Common myeloid progenitor, CD34-positive (primary cell): Measurements from ENCODE around the gene MEI1. TPM values are rescaled to one million over a fixed set of nuclear protein-coding genes. Genes with fewer than 3 reads are reported as not detected.

ENCODE experiments used
- CTCF ChIA-PET: fragments of 350-600 bp; sonication (Branson Sonifier 250); formaldehyde crosslinking; loops from one replicate; lab custom pipeline; 2021; ENCODE audit warnings: antibody characterized with exemption; lab: Charles Lee
- POLR2A ChIA-PET: fragments of 350-600 bp; sonication (Branson Sonifier 250); formaldehyde crosslinking; loops from one replicate; lab custom pipeline; 2021; ENCODE audit warnings: antibody characterized with exemption; lab: Charles Lee
- DNase-seq, 3 donors: peaks; one replicate each; pipeline versions ENCODE4 v3.0.0 to v3.0.0-alpha.2; 2013
- H3K27ac ChIP-seq, 2 experiments: 1 replicate in 1 of 2; 2 replicates in 1 of 2; pipeline ENCODE4 v1.7.0; 2013; ENCODE audit warnings: inconsistent platforms in 2 of 2, low read length in 2 of 2, mild to moderate bottlenecking in 2 of 2, low read depth in 1 of 2, moderate library complexity in 1 of 2; ENCODE audit not compliant: severe bottlenecking in 2 of 2, insufficient read depth in 1 of 2, poor library complexity in 1 of 2
- H3K27me3 ChIP-seq, 5 experiments: replicated peaks in 2 of 5; 1 replicate in 3 of 5; 2 replicates in 2 of 5; pipeline versions ENCODE4 v1.6.1 to v1.7.0; 2013; ENCODE audit warnings: low read length in 4 of 5, mild to moderate bottlenecking in 2 of 5, moderate library complexity in 2 of 5, inconsistent platforms in 1 of 5; ENCODE audit not compliant: insufficient read depth in 5 of 5, control insufficient read depth in 4 of 5
- H3K36me3 ChIP-seq, 4 experiments: 1 replicate in 2 of 4; 2 replicates in 2 of 4; pipeline versions ENCODE4 v1.6.1 to v1.7.0; 2013; ENCODE audit warnings: low read length in 3 of 4, control low read depth in 1 of 4, mild to moderate bottlenecking in 1 of 4; ENCODE audit not compliant: control insufficient read depth in 4 of 4, insufficient read depth in 4 of 4
- H3K4me1 ChIP-seq, 4 experiments: 1 replicate in 3 of 4; 2 replicates in 1 of 4; pipeline versions ENCODE4 v1.6.1 to v1.7.1; 2013; ENCODE audit warnings: low read length in 3 of 4, mild to moderate bottlenecking in 3 of 4, control low read depth in 1 of 4, inconsistent platforms in 1 of 4, moderate library complexity in 1 of 4; ENCODE audit not compliant: control insufficient read depth in 4 of 4, insufficient read depth in 4 of 4; ENCODE audit errors: control extremely low read depth in 1 of 4
- H3K4me3 ChIP-seq, 7 experiments: 1 replicate in 4 of 7; 2 replicates in 3 of 7; pipeline versions ENCODE4 v1.5.1 to v1.7.0; 2013; ENCODE audit warnings: mild to moderate bottlenecking in 7 of 7, low read length in 6 of 7, moderate library complexity in 6 of 7, inconsistent platforms in 2 of 7, low read depth in 2 of 7, control low read depth in 1 of 7; ENCODE audit not compliant: insufficient read depth in 4 of 7, control insufficient read depth in 1 of 7; ENCODE audit errors: extremely low read depth in 1 of 7
- H3K9me3 ChIP-seq, 5 experiments: 1 replicate in 4 of 5; 2 replicates in 1 of 5; pipeline versions ENCODE4 v1.6.1 to v1.7.1; 2013; ENCODE audit warnings: low read length in 4 of 5, mild to moderate bottlenecking in 2 of 5, inconsistent platforms in 1 of 5, low read depth in 1 of 5, moderate library complexity in 1 of 5; ENCODE audit not compliant: control insufficient read depth in 4 of 5, insufficient read depth in 2 of 5; ENCODE audit errors: control extremely low read depth in 1 of 5
- WGBS: methylation state at CpG from one replicate; pipeline ENCODE4 v1.1.5; 2013; ENCODE audit not compliant: insufficient coverage; 5-methylcytosine and 5-hydroxymethylcytosine counted together
- polyA plus RNA-seq: library from polyadenylated mRNA; unstranded; fragments of 120-200 nt; gene quantifications from one replicate; pipeline ENCODE4 v1.2.1, GENCODE V29; 2013

Gene MEI1, protein sequence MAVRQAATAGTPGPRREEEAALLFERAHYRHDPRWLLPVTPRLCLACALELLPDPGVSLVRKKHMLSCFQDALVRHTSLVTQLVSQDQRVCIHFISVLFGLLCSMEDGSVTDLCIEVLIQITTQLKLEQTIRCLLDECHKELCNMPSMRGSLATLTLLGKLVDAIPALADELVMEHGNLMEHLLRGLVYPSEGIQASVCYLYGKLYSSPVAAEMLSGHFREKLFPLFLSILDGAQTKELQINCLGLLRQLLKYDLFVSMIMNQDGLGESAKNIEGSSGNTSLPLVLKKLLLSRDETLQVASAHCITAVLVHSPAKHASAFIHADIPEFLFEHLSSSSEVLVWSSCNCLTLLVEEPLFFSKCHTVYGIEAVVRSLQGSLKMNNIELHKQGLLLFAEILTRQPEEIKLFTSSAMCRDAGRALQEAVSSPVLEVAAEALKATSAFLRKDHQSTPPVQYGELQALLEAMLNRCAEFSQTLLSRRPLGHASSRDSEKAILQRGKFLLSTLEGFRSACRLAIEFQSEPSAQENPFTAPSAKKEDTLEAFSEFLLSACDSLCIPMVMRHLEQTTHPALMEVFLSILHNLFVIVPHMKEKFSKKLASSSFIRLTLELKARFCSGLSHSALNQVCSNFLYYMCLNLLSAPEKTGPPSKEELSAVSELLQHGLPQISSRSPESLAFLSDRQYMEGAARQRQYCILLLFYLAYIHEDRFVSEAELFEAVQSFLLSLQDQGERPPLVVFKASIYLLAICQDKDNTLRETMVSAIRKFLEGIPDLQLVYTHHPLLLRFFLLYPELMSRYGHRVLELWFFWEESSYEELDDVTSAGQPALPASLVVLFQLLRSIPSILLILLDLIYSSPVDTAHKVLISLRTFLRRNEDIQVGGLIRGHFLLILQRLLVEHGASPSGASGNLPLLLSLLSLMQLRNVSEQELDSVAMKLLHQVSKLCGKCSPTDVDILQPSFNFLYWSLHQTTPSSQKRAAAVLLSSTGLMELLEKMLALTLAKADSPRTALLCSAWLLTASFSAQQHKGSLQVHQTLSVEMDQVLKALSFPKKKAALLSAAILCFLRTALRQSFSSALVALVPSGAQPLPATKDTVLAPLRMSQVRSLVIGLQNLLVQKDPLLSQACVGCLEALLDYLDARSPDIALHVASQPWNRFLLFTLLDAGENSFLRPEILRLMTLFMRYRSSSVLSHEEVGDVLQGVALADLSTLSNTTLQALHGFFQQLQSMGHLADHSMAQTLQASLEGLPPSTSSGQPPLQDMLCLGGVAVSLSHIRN
- polyA plus RNA-seq: 18.2 TPM

DNA sequence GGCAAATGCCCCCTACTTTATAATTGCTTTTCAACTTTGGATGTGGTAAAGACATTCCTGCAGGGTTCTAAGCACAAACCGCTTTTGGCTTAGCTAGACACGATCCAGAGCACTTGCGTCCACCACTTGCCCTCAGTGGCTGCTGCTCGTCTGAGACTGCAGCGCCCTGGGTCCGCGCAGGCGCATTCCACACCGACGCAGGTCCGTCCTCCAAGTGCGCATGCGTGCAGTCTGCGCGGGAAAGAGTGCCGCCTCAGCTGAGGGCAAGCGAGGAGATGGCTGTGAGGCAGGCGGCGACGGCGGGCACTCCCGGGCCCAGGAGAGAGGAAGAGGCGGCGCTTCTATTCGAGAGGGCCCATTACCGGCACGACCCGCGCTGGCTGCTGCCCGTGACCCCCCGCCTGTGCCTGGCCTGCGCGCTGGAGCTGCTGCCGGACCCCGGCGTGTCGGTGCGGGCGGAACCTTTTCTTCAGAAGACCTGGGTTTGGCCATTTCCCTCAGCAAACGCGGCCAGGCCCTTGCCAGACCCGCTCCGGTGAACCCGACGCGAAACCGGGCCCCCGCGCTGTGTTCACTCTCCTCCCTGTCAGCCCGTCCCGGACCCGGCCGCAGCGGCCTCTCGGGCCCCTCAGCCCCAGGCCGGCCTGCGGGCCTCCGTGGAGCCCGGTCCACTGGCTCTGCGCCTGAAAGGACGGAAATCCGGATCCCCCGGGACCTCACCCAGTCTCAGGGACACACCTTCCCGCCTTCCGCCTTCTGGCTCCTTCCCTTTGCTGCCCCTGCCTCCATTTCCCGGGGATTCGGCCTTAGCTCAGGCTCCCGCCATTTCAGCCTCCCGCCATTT is at the start of gene MEI1:
MEI1 (plus strand) TSS at position 240 of the 844 bp plus-strand sequence; CDS start at position 276, 36 bp downstream.
- no peaks in the 10 kb centered on the region for H3K9me3 ChIP-seq
- H3K36me3 ChIP-seq: peaks cover 0 to 13% (median 1%) of the 10 kb centered on the region in 4 experiments
- CTCF ChIA-PET: interaction anchor here (0.8 to 4.5 kb wide), 6 partner anchors 10 to 241 kb away, joined by 3 to 34 read pairs (median 6); partner anchors contain the start of genes CCDC134 and SNU13
- H3K4me1 ChIP-seq: peaks cover 0 to 20% (median 17%) of the 10 kb centered on the region in 4 experiments
- no peaks in the 10 kb centered on the region for H3K27me3 ChIP-seq
- no peak within 1 kb of the TSS for H3K27ac ChIP-seq
- DNase-seq: peak; percentile 72 to 85 (median 75)
- POLR2A ChIA-PET: no interaction called here
- 52% methylated on average over 67 of the region's 69 CpGs for WGBS
- peak within 1 kb of the TSS in 5 of 7 experiments; percentile 21 to 69 (median 48) for H3K4me3 ChIP-seq

DNA sequence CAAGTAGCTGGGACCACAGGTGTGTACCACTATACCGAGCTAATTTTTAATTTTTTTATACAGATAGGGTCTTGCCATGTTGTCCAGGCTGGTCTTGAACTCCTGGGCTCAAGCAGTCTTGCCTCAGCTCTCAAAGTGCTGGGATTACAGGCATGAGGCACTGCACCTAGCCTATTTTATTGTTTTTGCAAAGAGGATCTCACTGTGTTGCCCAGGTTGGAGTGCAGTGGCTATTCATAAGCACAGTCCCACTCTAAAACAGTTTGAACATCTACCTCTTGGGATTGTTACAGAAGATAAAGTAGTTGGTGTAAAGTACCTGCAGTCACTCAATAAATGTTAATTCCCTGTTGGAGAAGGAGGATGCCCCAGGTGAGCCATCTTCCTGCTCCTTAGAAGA is 49.1 kb upstream of the MEI1 start:
- 100% methylated on average over 1 of the region's 1 CpG for WGBS
- Histone ChIP-seq H3K4me1 (no peaks in the 10 kb centered on the region), H3K36me3 (peaks cover 19 to 84% (median 67%) of the 10 kb centered on the region in 4 experiments), H3K9me3 (no peaks in the 10 kb centered on the region), H3K4me3 (no peak overlapping the region), H3K27ac (no peak overlapping the region), H3K27me3 (no peaks in the 10 kb centered on the region)
- ChIA-PET CTCF (interaction anchor here (1.6 kb wide), 1 partner anchor 16 kb away, joined by 4 read pairs; no protein-coding TSS in a partner anchor), POLR2A (no interaction called here)
- DNase-seq: no peak

DNA sequence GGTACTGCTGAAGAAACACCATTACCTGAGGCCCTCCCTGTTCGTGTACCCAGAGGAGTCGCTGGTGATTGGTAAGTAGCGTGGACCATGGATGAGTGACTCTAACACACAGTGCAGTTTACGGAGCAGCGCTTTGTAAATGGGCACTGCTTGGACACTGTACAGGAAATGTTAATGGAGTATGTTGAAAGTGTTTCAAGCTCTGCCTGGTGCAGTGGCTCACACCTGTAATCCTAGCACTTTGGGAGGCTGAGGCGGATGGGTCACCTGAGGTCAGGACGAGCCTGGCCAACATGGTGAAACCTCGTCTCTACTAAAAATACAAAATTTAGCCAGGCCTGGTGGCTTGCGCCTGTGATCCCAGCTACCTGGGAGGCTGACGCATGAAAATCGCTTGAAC is 48.5 kb upstream of the MEI1 start:
- no peak for DNase-seq
- Histone ChIP-seq H3K36me3 (peaks cover 17 to 83% (median 68%) of the 10 kb centered on the region in 4 experiments), H3K9me3 (no peaks in the 10 kb centered on the region), H3K27ac (no peak overlapping the region), H3K27me3 (no peaks in the 10 kb centered on the region), H3K4me3 (no peak overlapping the region), H3K4me1 (no peaks in the 10 kb centered on the region)
- WGBS: 99% methylated on average over 11 of the region's 11 CpGs
- POLR2A ChIA-PET: no interaction called here
- CTCF ChIA-PET: interaction anchor here (1.1 kb wide), 1 partner anchor 16 kb away, joined by 4 read pairs; no protein-coding TSS in a partner anchor

DNA sequence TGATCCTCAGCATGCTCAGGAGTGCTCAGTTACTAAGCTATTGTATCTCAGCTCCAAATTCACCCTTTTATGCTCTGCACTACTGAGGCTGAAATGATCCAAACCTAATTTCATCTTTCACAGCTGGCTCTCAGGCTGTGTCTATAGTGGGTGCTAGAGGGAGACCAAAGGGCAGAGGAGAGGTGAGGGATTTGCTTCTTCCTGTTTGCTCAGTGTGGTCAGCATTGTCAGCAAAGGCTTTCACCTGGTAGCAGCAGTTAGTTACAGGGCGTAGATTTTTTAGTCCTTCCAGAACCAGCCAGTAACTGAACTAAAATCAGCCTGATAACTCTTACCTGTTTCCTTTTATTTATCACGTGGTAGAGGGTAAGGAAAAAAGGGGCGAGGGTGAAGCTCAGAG is 45.0 kb upstream of the MEI1 start:
- ChIA-PET POLR2A (no interaction called here), CTCF (interaction anchor here (0.9 to 5.1 kb wide), 3 partner anchors 10 to 92 kb away, joined by 3 to 22 read pairs (median 3); no protein-coding TSS in a partner anchor)
- 100% methylated on average over 3 of the region's 3 CpGs for WGBS
- no peak for DNase-seq
- Histone ChIP-seq H3K27me3 (no peaks in the 10 kb centered on the region), H3K27ac (no peak overlapping the region), H3K4me3 (no peak overlapping the region), H3K9me3 (no peaks in the 10 kb centered on the region), H3K4me1 (no peaks in the 10 kb centered on the region), H3K36me3 (peaks cover 11 to 89% (median 73%) of the 10 kb centered on the region in 4 experiments)

DNA sequence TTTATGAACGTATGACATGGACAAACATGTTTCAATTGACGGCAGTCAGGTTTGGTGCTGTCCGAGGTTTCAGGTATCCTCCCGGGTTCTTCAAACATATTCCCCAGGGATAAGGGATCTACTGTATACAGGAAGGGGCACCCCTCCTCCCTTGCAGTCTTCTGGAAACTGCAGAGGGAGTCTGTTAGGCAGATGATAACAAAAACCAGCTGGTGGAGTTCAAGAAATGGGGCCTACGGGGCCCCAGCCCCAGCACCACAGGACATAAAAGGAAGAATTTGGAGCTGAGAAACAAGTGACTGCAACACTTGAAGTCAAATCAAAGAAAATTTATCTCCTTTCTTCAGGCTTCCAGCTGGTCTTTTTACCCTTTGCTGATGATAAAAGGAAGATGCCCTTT is 42.7 kb upstream of the MEI1 start:
- CTCF ChIA-PET: interaction anchor here (0.7 to 5.1 kb wide), 2 partner anchors 9 to 301 kb away, joined by 3 to 22 read pairs; no protein-coding TSS in a partner anchor
- POLR2A ChIA-PET: no interaction called here
- H3K27me3 ChIP-seq: no peaks in the 10 kb centered on the region
- H3K9me3 ChIP-seq: no peaks in the 10 kb centered on the region
- peaks cover 13 to 95% (median 76%) of the 10 kb centered on the region in 4 experiments for H3K36me3 ChIP-seq
- 91% methylated on average over 5 of the region's 5 CpGs for WGBS
- H3K4me3 ChIP-seq: no peak overlapping the region
- no peaks in the 10 kb centered on the region for H3K4me1 ChIP-seq
- H3K27ac ChIP-seq: no peak overlapping the region
- DNase-seq: no peak

DNA sequence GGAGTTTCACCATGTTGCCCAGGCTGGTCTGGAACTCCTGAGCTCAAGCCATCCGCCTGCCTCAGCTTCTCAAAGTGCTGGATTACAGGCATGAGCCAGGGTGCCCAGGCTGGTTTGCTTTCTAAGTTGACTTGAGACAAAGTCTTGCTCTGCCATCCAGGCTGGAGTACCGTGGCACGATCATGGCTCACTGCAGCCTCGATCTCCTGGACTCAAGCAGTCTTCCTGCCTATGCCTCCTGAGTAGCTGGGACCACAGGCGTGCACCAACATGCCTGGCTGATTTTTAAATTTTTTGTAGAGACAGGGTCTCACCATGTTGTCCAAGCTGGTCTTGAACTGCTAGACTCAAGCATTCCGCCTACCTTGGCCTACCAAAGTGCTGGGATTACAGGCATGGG is 41.6 kb upstream of the MEI1 start:
- H3K27ac ChIP-seq: no peak overlapping the region
- POLR2A ChIA-PET: no interaction called here
- CTCF ChIA-PET: interaction anchor here (5.1 kb wide), 1 partner anchor 8 kb away, joined by 22 read pairs; no protein-coding TSS in a partner anchor
- no peak for DNase-seq
- peaks cover 13 to 93% (median 74%) of the 10 kb centered on the region in 4 experiments for H3K36me3 ChIP-seq
- H3K4me3 ChIP-seq: no peak overlapping the region
- H3K27me3 ChIP-seq: no peaks in the 10 kb centered on the region
- no peaks in the 10 kb centered on the region for H3K4me1 ChIP-seq
- 96% methylated on average over 6 of the region's 6 CpGs for WGBS
- H3K9me3 ChIP-seq: no peaks in the 10 kb centered on the region
